ENCODE data around the gene AKT1S1. TPM values are rescaled to one million over a fixed set of nuclear protein-coding genes. Genes with fewer than 3 reads are reported as not detected.

AKT1S1 gene
- total RNA-seq, 4 donors from 2014 or later, result 17.2 to 30.5 (median 23.3) TPM

DNA sequence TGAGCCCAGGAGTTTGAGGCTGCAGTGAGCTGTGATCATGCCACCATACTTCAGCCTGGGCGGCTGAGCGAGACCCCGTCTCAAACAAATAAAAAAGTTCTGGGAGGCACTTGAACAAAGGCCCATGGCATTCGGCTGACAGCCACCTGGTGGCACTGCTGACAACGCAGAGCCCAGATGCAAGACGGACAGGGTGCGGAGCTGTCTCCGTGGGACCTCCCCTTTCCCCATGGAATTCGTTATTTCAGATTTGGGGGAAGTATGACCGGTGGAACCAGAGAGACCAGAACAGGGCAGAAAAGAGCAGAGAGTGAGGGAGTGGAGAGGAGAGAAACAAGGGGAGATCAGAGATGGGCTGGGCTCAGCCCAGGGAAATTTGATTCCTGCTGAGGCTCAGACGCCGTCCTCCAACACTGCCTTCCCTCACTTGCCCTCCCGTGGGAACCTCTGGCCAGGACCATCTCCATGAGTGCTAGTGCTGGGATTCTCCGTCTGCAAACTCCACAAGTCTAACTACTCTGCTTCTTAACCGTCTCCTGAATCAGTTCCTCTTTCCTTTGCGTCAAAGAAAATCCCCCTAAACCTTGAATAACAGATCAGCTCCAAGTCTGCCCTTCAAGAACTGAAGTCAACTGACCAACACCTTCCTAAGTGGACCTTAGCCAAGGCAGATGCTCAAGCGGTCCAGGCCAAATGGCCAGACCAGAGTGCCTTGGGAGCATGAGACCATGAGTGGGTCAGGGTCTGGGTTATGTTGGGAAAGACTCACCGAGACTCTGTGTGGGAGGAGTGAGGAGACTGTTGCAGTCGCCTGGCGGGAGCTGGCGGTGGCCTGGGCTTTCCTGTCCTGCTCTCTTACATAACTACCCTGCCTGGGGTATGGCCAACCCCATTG lies 39.9 kb upstream of the AKT1S1 start:
- Histone ChIP-seq H3K27me3 (no peaks in the 10 kb centered on the region), H3K9me3 (no peaks in the 10 kb centered on the region), H3K4me1 (peaks cover 0 to 3% (median 0%) of the 10 kb centered on the region in 4 donors), H3K27ac (peak overlapping the region in 1 of 4 donors; percentile 25), H3K4me3 (no peak overlapping the region), H3K36me3 (peaks cover 0 to 56% (median 0%) of the 10 kb centered on the region in 3 donors)
- TF ChIP-seq, protein P1, sequence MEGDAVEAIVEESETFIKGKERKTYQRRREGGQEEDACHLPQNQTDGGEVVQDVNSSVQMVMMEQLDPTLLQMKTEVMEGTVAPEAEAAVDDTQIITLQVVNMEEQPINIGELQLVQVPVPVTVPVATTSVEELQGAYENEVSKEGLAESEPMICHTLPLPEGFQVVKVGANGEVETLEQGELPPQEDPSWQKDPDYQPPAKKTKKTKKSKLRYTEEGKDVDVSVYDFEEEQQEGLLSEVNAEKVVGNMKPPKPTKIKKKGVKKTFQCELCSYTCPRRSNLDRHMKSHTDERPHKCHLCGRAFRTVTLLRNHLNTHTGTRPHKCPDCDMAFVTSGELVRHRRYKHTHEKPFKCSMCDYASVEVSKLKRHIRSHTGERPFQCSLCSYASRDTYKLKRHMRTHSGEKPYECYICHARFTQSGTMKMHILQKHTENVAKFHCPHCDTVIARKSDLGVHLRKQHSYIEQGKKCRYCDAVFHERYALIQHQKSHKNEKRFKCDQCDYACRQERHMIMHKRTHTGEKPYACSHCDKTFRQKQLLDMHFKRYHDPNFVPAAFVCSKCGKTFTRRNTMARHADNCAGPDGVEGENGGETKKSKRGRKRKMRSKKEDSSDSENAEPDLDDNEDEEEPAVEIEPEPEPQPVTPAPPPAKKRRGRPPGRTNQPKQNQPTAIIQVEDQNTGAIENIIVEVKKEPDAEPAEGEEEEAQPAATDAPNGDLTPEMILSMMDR (IDR thresholded peaks at IDR 0.05), result peak in 1 of 6 experiments; percentile 7
- TF ChIP-seq POLR2A (IDR thresholded peaks at IDR 0.05), result no peak
- no peak for DNase-seq

DNA sequence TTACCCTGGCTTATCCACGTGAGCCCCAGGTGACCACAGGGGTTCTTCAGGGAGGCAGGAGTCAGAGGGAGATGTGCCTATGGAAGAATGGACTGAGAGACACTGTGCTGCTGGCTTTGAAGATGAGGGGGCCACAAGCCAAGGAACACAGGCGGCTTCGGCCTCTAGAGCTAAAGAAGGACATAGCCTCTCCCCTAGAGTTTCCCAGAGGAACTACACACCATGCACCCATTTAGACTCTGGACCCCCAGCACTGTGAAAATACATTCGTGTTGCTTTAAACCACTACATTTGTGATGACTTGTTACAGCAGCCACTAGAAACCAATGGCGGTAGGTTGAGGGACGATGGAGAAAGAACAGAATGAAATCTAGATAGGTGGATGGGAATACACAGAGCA lies 38.1 kb upstream of the AKT1S1 start:
- no peaks in the 10 kb centered on the region for H3K9me3 ChIP-seq
- peaks cover 0 to 5% (median 4%) of the 10 kb centered on the region in 4 donors for H3K4me1 ChIP-seq
- H3K4me3 ChIP-seq, result no peak overlapping the region
- TF ChIP-seq POLR2A (IDR thresholded peaks at IDR 0.05), result no peak
- TF ChIP-seq, protein P1 (IDR thresholded peaks at IDR 0.05), result no peak
- no peak overlapping the region for H3K27ac ChIP-seq
- DNase-seq, result no peak
- H3K27me3 ChIP-seq, result no peaks in the 10 kb centered on the region
- peaks cover 0 to 44% (median 0%) of the 10 kb centered on the region in 3 donors for H3K36me3 ChIP-seq

DNA sequence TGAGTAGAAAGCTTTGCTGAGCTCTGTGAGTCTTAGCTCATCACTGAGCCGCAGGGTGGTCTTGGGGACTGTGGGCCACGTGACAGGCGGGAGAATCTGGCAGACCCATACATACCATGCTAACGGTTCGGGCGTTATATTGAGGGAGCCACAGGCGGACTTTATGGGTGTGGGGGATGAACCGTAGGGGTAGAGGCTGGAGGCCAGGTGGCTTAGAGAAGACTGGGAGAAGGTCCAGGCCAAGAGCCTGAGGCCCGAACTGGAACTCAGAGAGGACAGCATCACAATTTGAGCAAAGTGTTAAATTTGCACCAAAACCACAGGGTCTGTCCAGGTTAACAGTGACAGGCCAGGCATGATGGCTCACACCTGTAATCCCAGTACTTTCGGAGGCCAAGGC lies 36.6 kb upstream of the AKT1S1 start:
- TF ChIP-seq, protein P1 (IDR thresholded peaks at IDR 0.05), result no peak
- no peak for TF ChIP-seq POLR2A (IDR thresholded peaks at IDR 0.05)
- Histone ChIP-seq H3K9me3 (no peaks in the 10 kb centered on the region), H3K4me3 (no peak overlapping the region), H3K27me3 (no peaks in the 10 kb centered on the region), H3K36me3 (peaks cover 0 to 52% (median 0%) of the 10 kb centered on the region in 3 donors), H3K4me1 (peaks cover 0 to 5% (median 4%) of the 10 kb centered on the region in 4 donors), H3K27ac (no peak overlapping the region)
- no peak for DNase-seq

DNA sequence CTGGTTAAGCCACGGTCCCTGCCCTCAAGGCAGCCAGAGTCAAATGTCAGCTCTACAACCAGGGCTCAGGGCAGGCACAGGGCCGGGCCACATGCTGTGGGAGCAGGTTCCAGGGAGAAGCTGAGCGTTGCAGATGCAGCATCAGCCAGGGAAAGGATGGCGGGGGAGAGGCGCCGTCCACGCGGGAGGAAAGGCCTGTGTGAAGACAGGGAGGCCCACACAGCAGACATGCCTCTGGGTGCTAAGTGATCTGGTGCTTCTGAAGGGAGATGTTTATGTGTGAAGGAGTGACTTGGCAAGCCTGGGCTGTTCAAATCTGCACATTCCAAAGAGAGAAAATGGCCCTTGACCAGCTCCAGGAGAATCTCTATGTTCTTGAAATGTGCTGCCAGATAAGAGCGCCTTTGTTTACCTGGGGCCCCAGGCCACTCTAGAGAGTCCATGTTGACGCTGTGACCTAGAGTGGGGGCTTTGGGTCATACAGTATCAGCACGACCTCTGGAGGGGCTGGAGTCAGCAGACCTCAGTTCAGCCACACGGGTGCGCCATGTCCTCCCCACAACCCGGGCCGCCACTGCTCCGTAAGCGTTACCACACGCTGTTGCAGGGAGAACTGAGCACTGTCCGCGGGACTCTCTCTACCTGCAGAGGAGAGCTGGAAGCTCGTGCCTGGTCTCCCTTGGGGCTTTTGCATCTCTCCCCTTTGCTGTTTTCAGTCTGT lies 36.0 kb upstream of the AKT1S1 start:
- Histone ChIP-seq H3K27me3 (no peaks in the 10 kb centered on the region), H3K4me1 (peaks cover 0 to 5% (median 4%) of the 10 kb centered on the region in 4 donors), H3K36me3 (peaks cover 0 to 53% (median 0%) of the 10 kb centered on the region in 3 donors), H3K4me3 (no peak overlapping the region), H3K9me3 (no peaks in the 10 kb centered on the region), H3K27ac (no peak overlapping the region)
- TF ChIP-seq, protein P1 (IDR thresholded peaks at IDR 0.05), result no peak
- no peak for TF ChIP-seq POLR2A (IDR thresholded peaks at IDR 0.05)
- DNase-seq, result no peak

DNA sequence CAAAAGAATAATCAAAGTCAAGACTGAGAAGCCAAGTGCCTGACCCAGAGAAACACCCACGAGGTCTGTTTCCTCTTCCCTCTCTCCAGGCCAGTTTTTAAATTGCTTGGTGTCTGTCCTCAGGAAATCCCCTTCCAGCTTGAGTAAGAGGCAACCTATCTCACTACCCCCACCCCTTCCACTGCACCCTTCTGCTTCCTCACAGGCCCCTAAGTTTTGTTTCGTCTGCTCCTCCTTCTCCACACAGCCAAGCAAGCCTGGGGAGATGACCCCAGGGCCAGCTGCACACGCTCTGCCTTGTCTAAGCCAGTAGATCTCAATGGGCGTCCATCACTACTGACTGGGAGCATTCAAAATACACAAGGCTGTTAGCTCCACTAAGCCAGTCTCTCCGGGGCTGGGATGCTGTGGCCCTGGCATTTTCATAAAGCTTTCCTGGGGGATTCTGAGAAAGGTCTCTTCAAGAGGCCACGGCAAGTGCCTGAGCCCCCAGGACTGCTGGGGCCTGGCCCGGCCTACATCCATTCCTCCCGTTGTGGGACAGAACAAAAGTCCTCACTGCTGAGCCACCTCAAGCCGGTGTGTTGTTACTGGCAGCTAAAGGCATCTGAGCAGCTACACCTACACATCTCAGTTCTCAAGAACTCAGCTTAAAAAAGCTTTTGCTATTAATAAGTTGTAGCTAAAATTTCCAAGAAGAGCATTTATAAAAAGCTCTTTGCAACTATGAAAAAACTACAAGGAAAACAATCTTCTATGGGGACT lies 34.4 kb upstream of the AKT1S1 start:
- no peak for DNase-seq
- no peak overlapping the region for H3K4me3 ChIP-seq
- peak overlapping the region in 1 of 4 donors; percentile 53 for H3K27ac ChIP-seq
- H3K27me3 ChIP-seq, result no peaks in the 10 kb centered on the region
- TF ChIP-seq, protein P1 (IDR thresholded peaks at IDR 0.05), result no peak
- TF ChIP-seq POLR2A (IDR thresholded peaks at IDR 0.05), result no peak
- peaks cover 0 to 55% (median 0%) of the 10 kb centered on the region in 3 donors for H3K36me3 ChIP-seq
- peaks cover 0 to 15% (median 5%) of the 10 kb centered on the region in 4 donors for H3K4me1 ChIP-seq
- H3K9me3 ChIP-seq, result no peaks in the 10 kb centered on the region
